Bronchial epithelial cell (primary cell): Measurements from ENCODE around the gene DMRTC2. TPM values are rescaled to one million over a fixed set of nuclear protein-coding genes. Genes with fewer than 3 reads are reported as not detected.

Experiments
- DNase-seq: peaks from one replicate; pipeline ENCODE4 v3.0.0-alpha.2; 2010; ENCODE audit warnings: low read depth
- FAIRE-seq: peaks from 2 replicates; lab custom pipeline; 2011; peaks lifted over from hg19 to GRCh38; lab: Jason Lieb, UNC
- H3K27me3 ChIP-seq: 2 replicates; pipeline ENCODE4 v1.5.1; 2011; ENCODE audit warnings: low read length; ENCODE audit not compliant: control insufficient read depth, insufficient read depth
- H3K36me3 ChIP-seq: 2 replicates; pipeline ENCODE4 v1.5.1; 2011; ENCODE audit warnings: low read length; ENCODE audit not compliant: control insufficient read depth, insufficient read depth
- H3K4me3 ChIP-seq: 2 replicates; pipeline ENCODE4 v1.5.1; 2011; ENCODE audit warnings: mild to moderate bottlenecking, low read depth, low read length, control low read depth
- total RNA-seq: library from RNA; depleted of rRNA; stranded (reverse); fragments of >200 nt; gene quantifications from 2 replicates; pipeline ENCODE4 v1.2.1, GENCODE V29; 2014
- TF ChIP-seq, protein P1 (sequence below): IDR thresholded peaks from 2 replicates; pipeline ENCODE4 v1.5.1; 2011; ENCODE audit warnings: mild to moderate bottlenecking, moderate library complexity, low read length, control low read depth, inconsistent platforms; ENCODE audit not compliant: insufficient read depth, severe bottlenecking

The DMRTC2 gene
- total RNA-seq, 1 donor from 2014 or later: not detected

- no peak for DNase-seq
- H3K4me3 ChIP-seq: no peak overlapping the region
- H3K27me3 ChIP-seq: no peaks in the 10 kb centered on the region
- FAIRE-seq: no peak
- no peaks in the 10 kb centered on the region for H3K36me3 ChIP-seq
- TF ChIP-seq, protein P1, sequence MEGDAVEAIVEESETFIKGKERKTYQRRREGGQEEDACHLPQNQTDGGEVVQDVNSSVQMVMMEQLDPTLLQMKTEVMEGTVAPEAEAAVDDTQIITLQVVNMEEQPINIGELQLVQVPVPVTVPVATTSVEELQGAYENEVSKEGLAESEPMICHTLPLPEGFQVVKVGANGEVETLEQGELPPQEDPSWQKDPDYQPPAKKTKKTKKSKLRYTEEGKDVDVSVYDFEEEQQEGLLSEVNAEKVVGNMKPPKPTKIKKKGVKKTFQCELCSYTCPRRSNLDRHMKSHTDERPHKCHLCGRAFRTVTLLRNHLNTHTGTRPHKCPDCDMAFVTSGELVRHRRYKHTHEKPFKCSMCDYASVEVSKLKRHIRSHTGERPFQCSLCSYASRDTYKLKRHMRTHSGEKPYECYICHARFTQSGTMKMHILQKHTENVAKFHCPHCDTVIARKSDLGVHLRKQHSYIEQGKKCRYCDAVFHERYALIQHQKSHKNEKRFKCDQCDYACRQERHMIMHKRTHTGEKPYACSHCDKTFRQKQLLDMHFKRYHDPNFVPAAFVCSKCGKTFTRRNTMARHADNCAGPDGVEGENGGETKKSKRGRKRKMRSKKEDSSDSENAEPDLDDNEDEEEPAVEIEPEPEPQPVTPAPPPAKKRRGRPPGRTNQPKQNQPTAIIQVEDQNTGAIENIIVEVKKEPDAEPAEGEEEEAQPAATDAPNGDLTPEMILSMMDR: no peak
Observed at GRCh38 chr19:41802770-41803169, 42.1 kb upstream of the DMRTC2 start.

- DNase-seq: no peak
- Histone ChIP-seq H3K36me3 (no peaks in the 10 kb centered on the region), H3K27me3 (no peaks in the 10 kb centered on the region), H3K4me3 (no peak overlapping the region)
- FAIRE-seq: no peak
- TF ChIP-seq, protein P1: no peak
Observed at GRCh38 chr19:41804336-41804735, 40.5 kb upstream of the DMRTC2 start.

GRCh38 chr19:41807176-41807575, 37.7 kb upstream of the DMRTC2 start:
- DNase-seq: no peak
- TF ChIP-seq, protein P1: no peak

DNA sequence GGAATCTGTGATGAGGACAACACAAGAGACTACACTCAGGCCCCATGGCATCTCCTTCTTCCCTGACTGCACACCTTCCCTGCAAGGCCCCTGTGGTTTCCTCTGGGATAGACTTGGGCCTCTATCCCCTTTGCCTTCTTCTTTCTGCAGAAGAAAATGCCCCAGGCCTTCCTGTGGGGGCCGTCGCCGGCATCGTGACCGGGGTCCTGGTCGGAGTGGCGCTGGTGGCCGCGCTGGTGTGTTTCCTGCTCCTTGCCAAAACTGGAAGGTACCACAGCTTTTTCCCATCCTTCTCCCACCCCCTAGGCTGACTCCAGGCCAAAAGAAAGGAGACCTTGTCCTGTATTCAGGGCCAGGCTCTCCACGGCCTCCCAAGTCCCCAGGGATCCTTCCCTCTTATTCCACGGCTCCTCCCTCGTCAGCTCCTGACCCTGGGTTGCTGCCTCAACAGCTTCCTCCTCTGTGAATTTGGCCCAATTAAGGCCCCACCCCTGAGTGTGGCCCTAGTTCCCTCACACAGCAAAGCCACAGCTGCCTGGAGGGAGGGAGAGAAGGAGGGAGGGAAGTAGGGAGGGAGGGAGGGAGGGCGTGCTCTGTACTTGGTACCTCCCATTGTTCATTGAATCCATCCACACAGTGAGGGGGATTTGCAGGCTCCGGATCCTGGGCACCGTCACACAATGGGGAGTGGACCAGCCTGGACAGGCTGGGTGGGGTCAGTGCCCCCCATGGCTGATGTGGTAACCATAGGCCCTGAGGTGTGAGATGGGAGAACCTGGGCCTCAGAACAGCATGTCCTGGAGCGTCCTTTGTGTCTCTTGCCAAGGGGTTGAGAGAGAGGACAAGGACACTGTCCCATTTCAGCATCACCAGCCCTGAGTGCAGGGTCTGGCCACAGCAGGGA, 35.9 kb upstream of the DMRTC2 start:
- no peak for FAIRE-seq

More at GRCh38 chr19:41807176-41807575, 37.7 kb upstream of the DMRTC2 start:
- H3K27me3 ChIP-seq: no peaks in the 10 kb centered on the region
- peak; percentile 32 for FAIRE-seq
- H3K4me3 ChIP-seq: no peak overlapping the region
- no peaks in the 10 kb centered on the region for H3K36me3 ChIP-seq

DNA sequence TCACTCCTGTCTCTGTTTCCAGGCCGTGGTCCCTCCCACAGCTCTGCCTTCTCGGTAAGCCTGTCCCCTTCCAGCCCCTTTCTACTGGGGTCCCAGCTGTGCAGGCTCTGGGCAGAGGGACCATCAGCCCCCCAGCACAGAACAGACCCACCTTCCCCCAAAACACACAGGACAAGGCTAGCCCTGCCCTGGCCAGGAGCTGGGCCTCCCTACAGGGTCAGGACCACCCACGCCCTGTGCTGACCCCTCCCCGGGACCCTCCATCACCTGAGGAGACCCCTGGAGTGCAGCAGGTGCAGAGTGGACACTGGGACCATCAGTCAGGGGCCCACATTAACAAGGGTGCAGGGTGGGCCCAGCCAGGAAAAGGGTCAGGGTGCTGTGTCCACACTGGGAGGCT, 34.5 kb upstream of the DMRTC2 start:
- no peaks in the 10 kb centered on the region for H3K27me3 ChIP-seq
- no peaks in the 10 kb centered on the region for H3K36me3 ChIP-seq
- DNase-seq (no peak), FAIRE-seq (no peak)
- TF ChIP-seq, protein P1: no peak
- no peak overlapping the region for H3K4me3 ChIP-seq

More for the DNA sequence above, 35.9 kb upstream of the DMRTC2 start:
- H3K27me3 ChIP-seq: no peaks in the 10 kb centered on the region
- no peak overlapping the region for H3K4me3 ChIP-seq
- DNase-seq: no peak
- TF ChIP-seq, protein P1: no peak
- no peaks in the 10 kb centered on the region for H3K36me3 ChIP-seq
